Measurements from ENCODE around the gene NAV1. TPM values are rescaled to one million over a fixed set of nuclear protein-coding genes. Genes with fewer than 3 reads are reported as not detected.

NAV1 gene
- polyA plus RNA-seq, 2 of the 4 experiments (the other 2 are of a cell fraction) = 3.7 to 8.4 TPM

GRCh38 chr1:201563941-201564340, 25.0 kb downstream of the NAV1 start:
- Histone ChIP-seq H3K4me1 (peaks cover 37% of the 10 kb centered on the region), H3K27ac (peak overlapping the region in 1 of 2 experiments; percentile 80; a peak in 3 of 6 replicates), H3K4me3 (no peak overlapping the region), H3K9me3 (no peaks in the 10 kb centered on the region), H3K4me2 (no peak overlapping the region)
- 70% methylated on average over 3 of the region's 3 CpGs for WGBS (ENCODE audit: missing lambda C conversion rate)
- POLR2A ChIA-PET = no interaction called here
- DNase-seq (ENCODE audit: low read depth in 1 of 2, low spot score in 1 of 2) (no peak), ATAC-seq (no peak), FAIRE-seq (no peak)
- CTCF ChIA-PET = interaction anchor here (0.8 to 13.2 kb wide), 8 partner anchors 9 to 228 kb away, joined by 3 to 437 read pairs (median 8); no protein-coding TSS in a partner anchor
- TF ChIP-seq POLR2AphosphoS2 (conservative IDR thresholded peaks at IDR 0.05; ENCODE audit: low read length) (no peak), REST (IDR thresholded peaks at IDR 0.05) (no peak), BCL3 (IDR thresholded peaks at IDR 0.05) (no peak), EHMT2 (IDR thresholded peaks at IDR 0.05; ENCODE audit: low read depth) (no peak), CEBPB (IDR thresholded peaks at IDR 0.05) (no peak), MYC (IDR thresholded peaks at IDR 0.05; ENCODE audit: borderline replicate concordance, low read length) (no peak), ZFP36 (IDR thresholded peaks at IDR 0.05; ENCODE audit: borderline replicate concordance, partially characterized antibody) (no peak), RARB (CRISPR knock-in tag; IDR thresholded peaks at IDR 0.05) (no peak), RFX5 (IDR thresholded peaks at IDR 0.05) (no peak), ZNF302 (CRISPR knock-in tag; IDR thresholded peaks at IDR 0.05) (no peak), MAFK (IDR thresholded peaks at IDR 0.05; ENCODE audit: partially characterized antibody) (no peak), FOXS1 (CRISPR knock-in tag; IDR thresholded peaks at IDR 0.05) (no peak), HDAC2 (IDR thresholded peaks at IDR 0.05) (no peak), ZC3H11A (IDR thresholded peaks at IDR 0.05) (no peak), RNF2 (IDR thresholded peaks at IDR 0.05; ENCODE audit: borderline replicate concordance, low read depth) (no peak)
- TF ChIP-seq, protein P1, sequence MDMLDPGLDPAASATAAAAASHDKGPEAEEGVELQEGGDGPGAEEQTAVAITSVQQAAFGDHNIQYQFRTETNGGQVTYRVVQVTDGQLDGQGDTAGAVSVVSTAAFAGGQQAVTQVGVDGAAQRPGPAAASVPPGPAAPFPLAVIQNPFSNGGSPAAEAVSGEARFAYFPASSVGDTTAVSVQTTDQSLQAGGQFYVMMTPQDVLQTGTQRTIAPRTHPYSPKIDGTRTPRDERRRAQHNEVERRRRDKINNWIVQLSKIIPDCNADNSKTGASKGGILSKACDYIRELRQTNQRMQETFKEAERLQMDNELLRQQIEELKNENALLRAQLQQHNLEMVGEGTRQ (IDR thresholded peaks at IDR 0.05) = no peak
- TF ChIP-seq, protein P2, sequence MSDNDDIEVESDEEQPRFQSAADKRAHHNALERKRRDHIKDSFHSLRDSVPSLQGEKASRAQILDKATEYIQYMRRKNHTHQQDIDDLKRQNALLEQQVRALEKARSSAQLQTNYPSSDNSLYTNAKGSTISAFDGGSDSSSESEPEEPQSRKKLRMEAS (IDR thresholded peaks at IDR 0.05) = no peak
- TF ChIP-seq, protein P3, sequence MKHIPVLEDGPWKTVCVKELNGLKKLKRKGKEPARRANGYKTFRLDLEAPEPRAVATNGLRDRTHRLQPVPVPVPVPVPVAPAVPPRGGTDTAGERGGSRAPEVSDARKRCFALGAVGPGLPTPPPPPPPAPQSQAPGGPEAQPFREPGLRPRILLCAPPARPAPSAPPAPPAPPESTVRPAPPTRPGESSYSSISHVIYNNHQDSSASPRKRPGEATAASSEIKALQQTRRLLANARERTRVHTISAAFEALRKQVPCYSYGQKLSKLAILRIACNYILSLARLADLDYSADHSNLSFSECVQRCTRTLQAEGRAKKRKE (CRISPR knock-in tag; IDR thresholded peaks at IDR 0.05; ENCODE audit: low read depth) = no peak
- TF ChIP-seq, protein P4, sequence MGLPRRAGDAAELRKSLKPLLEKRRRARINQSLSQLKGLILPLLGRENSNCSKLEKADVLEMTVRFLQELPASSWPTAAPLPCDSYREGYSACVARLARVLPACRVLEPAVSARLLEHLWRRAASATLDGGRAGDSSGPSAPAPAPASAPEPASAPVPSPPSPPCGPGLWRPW (IDR thresholded peaks at IDR 0.05) = no peak
